RWPE1 (cell line): ENCODE data around the gene SLC19A3.
A peak's percentile ranks its signal among the peaks of the same experiment; 100 is the strongest.

Experiments used
- CTCF ChIA-PET: fragments of 350-600 bp; sonication (Branson Sonifier 250); formaldehyde crosslinking; extraction: SDS; loops from one replicate; lab custom pipeline; 2021; lab: Yijun Ruan, JAX
- POLR2A ChIA-PET: fragments of 400-600 bp; formaldehyde crosslinking; extraction: SDS; loops from one replicate; lab custom pipeline; 2020; ENCODE audit warnings: antibody characterized with exemption; ENCODE audit not compliant: low non-redundant PET; lab: Yijun Ruan, JAX
- DNase-seq: peaks from one replicate; pipeline ENCODE4 v3.0.0; 2012; ENCODE audit warnings: low spot score
- H3K27ac ChIP-seq: fragments of 450-650 bp; 2 replicates; pipeline ENCODE4 v1.5.1; 2017
- TF ChIP-seq, protein P1 (sequence below): fragments of 450-650 bp; conservative IDR thresholded peaks from 2 replicates; pipeline ENCODE4 v1.5.1; 2017; ENCODE audit warnings: low read depth, mild to moderate bottlenecking

Gene SLC19A3

DNA sequence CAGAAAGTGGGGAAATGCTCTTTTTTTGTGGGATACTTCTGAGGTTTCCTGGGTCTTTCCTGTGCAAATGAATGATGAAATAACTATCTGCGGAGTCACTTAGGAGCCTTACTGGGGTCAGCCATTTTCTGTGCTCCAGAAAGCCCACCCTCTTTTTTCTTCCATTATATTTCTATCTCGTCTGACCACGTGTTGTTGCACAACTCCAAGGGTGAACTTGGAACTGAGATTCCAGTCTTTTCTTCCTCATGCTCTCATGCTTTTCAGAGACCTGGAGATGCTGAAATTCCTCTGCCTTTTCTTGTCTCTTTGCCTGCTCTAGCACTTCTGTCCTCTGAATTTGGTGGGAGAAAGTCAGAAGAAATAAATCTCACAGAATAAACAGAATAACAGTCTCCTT lies 56.0 kb downstream of the SLC19A3 start:
- no peak for DNase-seq
- ChIA-PET POLR2A (no interaction called here), CTCF (no interaction called here)
- TF ChIP-seq, protein P1, sequence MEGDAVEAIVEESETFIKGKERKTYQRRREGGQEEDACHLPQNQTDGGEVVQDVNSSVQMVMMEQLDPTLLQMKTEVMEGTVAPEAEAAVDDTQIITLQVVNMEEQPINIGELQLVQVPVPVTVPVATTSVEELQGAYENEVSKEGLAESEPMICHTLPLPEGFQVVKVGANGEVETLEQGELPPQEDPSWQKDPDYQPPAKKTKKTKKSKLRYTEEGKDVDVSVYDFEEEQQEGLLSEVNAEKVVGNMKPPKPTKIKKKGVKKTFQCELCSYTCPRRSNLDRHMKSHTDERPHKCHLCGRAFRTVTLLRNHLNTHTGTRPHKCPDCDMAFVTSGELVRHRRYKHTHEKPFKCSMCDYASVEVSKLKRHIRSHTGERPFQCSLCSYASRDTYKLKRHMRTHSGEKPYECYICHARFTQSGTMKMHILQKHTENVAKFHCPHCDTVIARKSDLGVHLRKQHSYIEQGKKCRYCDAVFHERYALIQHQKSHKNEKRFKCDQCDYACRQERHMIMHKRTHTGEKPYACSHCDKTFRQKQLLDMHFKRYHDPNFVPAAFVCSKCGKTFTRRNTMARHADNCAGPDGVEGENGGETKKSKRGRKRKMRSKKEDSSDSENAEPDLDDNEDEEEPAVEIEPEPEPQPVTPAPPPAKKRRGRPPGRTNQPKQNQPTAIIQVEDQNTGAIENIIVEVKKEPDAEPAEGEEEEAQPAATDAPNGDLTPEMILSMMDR, result no peak
- H3K27ac ChIP-seq, result no peak overlapping the region

DNA sequence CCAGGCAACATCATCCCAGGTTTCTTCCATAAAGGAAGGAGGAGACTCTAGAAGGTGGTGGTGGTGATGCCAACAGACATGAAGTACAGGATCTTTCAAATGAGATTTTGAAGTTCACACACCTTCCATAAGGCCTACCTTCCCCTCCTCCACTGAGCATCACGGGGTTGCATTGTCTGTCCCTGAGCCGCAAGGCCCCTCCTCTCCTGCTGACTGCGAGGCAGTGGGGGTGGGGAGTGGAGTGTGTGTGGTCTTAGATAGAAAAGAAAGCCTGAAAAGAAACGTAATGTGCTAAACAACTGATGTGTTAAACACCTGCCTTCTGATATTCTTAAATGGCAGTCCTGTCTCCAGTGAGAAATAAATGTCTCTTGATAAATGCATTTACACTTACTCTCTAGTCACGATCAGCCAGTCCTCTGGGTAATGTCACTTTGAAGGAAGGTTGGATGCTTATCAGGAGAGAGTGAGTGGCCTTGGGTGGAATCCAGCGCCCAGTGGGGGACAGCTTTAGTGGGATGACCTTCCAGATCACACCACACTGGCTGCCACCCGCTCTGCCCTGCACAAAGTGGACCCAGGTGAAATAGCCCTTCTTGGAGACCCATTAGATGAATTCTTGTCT lies 56.7 kb downstream of the SLC19A3 start:
- ChIA-PET POLR2A (no interaction called here), CTCF (no interaction called here)
- TF ChIP-seq, protein P1, result no peak
- no peak overlapping the region for H3K27ac ChIP-seq
- no peak for DNase-seq

DNA sequence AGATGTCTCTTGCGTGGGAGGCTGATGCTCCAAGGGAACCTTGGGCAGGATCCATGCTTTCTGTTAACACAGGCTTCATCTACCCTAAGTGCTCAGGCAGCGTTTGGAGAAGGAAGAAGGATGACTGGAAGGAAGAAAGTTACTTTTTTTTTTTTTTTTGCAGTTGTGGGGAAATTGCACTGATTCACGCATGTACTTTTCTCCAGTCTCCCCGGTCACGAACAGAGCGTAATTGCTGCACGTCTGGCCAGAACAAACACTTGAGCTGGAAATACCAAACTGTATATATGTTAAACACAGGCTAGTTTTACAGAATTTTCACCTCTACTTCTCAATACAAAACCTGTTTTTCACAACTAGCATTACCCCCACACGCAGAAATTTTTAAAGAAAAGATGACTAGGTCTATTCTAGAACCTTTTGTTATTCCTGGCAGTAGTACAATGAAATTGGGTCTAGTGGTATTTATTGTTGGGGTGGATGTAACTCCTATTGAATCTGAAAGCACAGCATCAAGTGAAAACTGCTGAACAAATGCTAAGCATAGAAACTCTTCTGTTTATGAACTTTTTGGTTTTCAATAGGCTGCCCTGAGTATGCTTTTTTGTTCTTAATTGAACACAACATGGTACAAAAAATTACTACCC lies 60.5 kb downstream of the SLC19A3 start:
- POLR2A ChIA-PET, result no interaction called here

DNA sequence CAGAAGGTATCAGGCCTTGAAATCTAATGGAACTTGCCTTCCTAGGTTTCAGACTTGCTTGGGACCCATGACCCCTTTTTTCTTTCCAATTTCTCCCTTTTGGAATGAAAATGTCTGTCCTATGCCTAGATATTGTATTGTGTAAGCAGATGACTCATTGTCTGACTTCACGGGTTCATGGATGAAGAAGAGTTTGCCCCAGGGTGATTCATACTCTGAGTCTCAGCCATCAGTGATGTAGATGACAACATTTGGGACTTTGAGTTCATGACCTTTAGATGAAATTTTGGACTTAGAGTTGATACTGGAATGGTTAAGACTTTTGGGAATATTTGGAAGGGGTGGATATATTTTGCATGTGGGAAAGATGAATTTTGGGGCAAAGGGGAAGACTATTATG lies 62.4 kb downstream of the SLC19A3 start:
- DNase-seq, result peak; percentile 90
- TF ChIP-seq, protein P1, result no peak
- CTCF ChIA-PET, result interaction anchor here (0.6 kb wide), 1 partner anchor 88 kb away, joined by 3 read pairs; no protein-coding TSS in a partner anchor
- POLR2A ChIA-PET, result no interaction called here
- no peak overlapping the region for H3K27ac ChIP-seq

More for the DNA sequence above, 60.5 kb downstream of the SLC19A3 start:
- CTCF ChIA-PET, result interaction anchor here (1.0 to 2.0 kb wide), 5 partner anchors 13 to 252 kb away, joined by 3 to 43 read pairs (median 4); no protein-coding TSS in a partner anchor
- TF ChIP-seq, protein P1, result no peak
- DNase-seq, result no peak
- H3K27ac ChIP-seq, result no peak overlapping the region

DNA sequence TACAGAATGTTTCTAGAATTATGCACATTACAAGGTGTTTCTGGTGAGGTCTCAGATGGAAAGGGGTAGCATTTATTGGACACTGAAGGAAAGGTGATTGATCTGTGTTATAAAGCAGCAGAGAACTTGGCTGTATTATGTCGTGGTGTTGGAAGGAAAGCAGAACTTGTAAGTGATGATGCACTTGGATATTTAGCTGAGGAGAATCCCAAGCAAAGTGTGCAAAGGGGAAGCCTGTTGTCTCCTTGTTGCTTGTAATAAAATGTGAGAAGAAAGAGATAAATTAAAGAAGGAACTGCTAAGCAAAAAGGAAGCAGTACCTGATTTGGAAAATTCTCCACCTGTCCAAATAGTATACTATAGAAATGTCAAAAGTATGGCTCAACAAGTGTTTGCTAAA lies 63.4 kb downstream of the SLC19A3 start:
- DNase-seq, result no peak
- TF ChIP-seq, protein P1, result no peak
- CTCF ChIA-PET, result no interaction called here
- H3K27ac ChIP-seq, result no peak overlapping the region
- POLR2A ChIA-PET, result no interaction called here

DNA sequence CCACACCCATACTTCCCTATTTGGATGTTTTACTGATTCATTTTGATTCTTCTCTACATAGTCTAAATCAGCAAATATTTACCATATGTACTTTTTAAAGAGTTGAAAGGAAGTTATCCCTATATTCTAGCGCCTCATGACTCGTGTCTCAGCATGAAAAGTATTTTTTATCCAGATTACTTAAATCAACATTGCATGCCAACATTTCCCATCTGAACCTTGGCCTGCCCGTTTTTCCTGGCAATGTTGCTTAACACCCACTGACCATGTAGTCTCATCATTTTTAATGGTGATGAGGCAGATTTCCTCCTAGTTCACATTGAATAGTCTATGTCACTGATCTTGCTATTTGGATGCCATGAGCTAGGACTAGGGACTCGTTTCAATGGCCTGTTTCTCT lies 64.4 kb downstream of the SLC19A3 start:
- CTCF ChIA-PET, result interaction anchor here (0.5 kb wide), 1 partner anchor 153 kb away, joined by 5 read pairs; no protein-coding TSS in a partner anchor
- no peak overlapping the region for H3K27ac ChIP-seq
- DNase-seq, result peak; percentile 8
- TF ChIP-seq, protein P1, result no peak
- POLR2A ChIA-PET, result no interaction called here
